ENCODE results near the gene PI4KA.
"Not testable (repeated sequence)": the region's sequence is repeated elsewhere in the genome, so short reads cannot be mapped to it uniquely, and the experiment has no call there.

Gene PI4KA

GRCh38 chr22:20844055-20845037 is 14.3 kb downstream of the PI4KA start:
- no peak for DNase-seq

DNA sequence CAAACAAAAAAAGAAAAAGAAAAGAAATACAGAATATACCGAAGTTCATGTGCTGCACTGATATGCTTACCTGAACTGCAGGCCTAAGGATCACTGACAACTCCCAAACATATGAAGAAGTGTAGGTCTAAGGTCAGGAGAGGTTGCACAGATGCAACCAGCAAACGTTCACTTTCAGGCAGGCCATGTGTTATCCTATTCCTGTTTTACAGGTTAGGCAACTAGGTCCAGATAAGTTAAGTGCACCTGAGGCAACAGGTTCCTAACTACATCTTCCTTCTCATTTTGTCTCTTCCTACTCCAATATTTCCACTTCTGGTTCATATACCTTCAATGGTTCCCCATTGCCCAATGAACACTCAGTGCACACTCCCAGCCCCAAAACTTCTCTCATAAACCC is 15.1 kb downstream of the PI4KA start:
- DNase-seq: no peak

DNA sequence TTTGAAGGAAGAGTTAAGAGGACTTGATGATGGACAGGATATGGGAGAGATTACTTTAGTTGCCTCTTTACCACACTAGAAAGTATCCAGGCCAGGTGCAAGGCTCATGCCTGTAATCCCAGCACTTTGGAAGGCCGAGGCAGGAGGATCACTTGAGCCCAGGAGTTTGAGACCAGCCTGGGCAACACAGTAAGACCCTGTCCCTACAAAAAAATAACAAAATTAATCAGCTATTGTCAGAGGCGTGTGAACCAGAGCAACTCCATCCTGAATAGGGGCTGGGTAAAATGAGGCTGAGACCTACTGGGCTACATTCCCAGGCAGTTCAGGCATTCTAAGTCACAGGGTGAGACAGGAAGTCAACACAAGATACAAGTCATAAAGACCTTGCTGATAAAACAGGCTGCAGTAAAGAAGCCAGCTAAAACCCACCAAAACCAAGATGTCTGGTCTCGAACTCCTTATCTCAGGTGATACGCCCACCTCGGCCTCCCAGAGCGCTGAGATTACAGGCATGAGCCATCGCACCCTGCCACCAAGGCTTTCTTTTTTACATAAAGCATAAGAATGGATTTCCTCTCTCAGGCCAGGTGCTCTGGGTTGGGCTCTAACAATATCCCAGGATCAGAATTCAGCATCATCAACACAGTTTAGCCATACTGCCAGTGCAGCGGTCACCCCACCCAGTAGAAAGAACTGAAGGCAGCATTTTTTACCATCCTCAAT is 17.8 kb downstream of the PI4KA start:
- DNase-seq: no peak

DNA sequence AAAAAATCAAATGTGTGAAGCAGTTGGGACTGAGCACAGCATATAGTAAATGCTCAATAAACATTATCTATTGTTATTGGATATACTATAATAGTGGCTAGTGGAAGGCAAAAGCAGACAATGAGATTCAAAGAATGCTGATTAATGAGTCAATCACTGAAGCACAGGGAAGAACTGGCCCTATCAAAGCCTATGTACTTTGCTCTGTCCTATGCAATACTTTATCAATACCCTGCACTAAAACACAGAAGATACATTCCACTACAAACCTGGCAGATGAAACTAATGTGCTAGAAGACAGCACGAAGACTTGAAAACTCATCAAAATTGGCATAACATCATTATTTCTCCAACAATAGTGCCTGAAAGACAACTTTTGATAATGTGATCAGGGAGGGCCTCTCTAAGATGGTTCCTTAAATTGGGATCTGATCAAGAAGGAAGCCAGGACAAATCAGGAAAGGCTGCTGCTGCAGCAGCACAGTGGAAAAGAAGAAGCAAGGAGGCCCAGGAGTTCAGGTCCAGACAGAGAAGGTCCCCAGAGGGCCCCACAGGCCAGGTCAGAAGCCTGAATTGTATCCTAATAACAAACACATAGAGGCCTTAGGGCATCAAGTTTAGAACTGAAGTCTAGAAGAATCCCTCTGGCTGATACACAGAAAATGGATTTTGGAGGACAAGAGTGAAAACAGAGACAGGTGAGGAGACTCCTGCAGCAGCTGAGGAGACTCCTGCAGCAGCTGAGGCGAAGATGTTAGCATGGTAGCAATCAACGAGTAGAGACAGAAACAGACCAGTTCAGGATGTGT is 18.6 kb downstream of the PI4KA start:
- no peak for DNase-seq

GRCh38 chr22:20839354-20839753 is 19.3 kb downstream of the PI4KA start:
- DNase-seq: not testable (repeated sequence)

DNA sequence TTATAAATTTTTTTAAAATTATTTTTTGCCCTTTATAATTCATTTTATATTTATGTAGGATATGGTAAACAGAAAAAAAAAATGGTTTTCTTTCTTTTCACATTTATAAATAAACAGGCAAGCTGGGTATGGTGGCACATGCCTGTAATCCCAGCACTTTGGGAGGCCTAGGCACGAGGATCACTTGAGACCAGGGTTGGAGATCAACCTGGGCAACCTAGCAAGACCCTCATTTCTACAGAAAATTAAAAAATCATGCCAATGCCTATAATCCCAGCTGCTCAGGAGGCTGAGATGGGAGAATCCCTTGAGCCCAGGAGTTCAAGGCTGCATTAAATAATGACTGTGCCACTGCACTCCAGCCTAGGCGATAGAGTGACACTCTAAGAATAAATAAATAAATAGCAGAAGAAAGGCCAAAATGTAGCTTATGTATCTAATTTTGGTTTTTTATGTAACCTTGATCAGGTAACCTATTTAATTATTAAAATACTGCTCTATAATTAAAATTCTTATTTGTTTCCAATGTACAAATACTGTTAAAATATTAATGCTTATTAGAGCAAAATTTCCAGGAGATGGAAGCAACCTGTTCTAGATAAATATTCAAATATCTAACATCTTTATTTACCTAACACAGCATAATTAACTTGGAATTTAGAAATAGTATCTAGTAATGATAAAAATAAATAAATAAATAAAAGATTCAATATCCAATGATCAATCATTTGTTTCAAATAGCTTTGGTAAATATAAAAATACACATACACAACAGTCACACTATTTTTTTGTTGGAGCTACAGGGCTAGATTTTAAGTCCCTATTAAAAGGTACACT is 21.4 kb downstream of the PI4KA start:
- no peak for DNase-seq

DNA sequence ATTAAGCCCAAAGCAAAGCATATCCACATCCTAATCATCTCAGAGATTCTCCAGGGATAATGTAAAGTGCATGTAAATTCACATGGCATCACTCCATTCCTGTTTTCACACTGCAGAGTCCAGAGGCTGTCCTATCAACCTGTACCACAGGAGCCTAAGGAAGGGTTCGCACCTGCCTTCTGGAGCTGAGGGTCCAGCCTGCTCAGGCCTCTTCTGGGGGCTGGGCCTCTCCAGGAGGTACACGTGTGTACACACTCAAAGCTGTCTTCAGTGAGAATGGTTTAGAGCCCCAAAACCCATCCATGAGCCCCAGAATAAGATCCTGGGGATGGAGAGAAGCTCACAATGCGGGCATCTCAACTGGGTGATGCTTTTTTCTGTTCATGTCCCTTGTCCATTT is 23.9 kb downstream of the PI4KA start:
- no peak for DNase-seq

DNA sequence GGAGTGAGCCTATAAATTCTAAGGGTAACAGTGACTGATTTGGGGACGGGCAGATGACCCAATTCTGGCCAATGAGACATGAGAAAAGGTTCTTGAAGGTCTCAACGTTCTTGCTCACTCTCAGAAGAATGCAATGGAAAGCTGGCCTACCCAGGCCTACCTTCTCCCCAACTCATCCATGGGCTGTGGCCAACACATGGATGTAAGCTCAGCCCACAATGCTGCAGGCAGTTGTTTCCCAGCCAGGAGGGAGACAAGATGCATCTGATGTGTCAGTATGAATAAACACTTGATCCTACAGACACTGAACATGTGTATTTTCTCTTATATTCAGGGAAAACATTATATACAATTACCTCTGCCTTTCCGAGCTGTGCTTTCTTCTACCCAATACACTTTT is 24.4 kb downstream of the PI4KA start:
- DNase-seq: no peak

DNA sequence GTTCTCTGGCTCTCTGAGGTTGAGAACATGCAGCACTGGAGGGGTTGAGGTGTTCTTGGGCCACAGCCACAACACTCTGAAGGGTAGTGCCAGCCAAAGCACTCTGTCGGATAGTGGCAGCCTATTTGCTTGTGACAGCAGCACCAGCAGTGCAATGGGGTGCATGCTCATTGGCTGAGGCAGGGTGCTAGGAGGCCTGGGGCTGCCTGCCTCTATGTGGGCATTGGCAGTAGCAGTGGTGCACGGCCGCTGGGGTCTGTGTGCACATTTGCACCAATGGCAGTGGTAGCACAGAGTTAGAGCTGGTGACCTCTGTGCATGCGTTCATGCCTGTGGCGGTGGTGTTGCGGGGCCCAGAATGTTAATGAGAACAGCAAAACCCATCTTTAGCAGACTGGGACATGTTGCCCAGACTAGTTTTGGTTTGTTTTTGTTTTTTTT is 25.4 kb downstream of the PI4KA start:
- DNase-seq: no peak

- DNase-seq: no peak
These were observed 29.0 kb downstream of the PI4KA start for GRCh38 chr22:20829491-20830134.

- DNase-seq: not testable (repeated sequence)
These were observed 32.0 kb downstream of the PI4KA start for GRCh38 chr22:20826373-20827152.

GRCh38 chr22:20825624-20826023 is 33.0 kb downstream of the PI4KA start:
- no peak for DNase-seq

- not testable (repeated sequence) for DNase-seq
These were observed 33.4 kb downstream of the PI4KA start for GRCh38 chr22:20825216-20825615.

GRCh38 chr22:20823264-20823663 is 35.3 kb downstream of the PI4KA start:
- no peak for DNase-seq

- DNase-seq: no peak
These were observed 36.4 kb downstream of the PI4KA start for GRCh38 chr22:20822240-20822639.

- not testable (repeated sequence) for DNase-seq
These were observed 36.8 kb downstream of the PI4KA start for GRCh38 chr22:20821717-20822239.

GRCh38 chr22:20819471-20819870 is 39.1 kb downstream of the PI4KA start:
- DNase-seq: no peak

DNA sequence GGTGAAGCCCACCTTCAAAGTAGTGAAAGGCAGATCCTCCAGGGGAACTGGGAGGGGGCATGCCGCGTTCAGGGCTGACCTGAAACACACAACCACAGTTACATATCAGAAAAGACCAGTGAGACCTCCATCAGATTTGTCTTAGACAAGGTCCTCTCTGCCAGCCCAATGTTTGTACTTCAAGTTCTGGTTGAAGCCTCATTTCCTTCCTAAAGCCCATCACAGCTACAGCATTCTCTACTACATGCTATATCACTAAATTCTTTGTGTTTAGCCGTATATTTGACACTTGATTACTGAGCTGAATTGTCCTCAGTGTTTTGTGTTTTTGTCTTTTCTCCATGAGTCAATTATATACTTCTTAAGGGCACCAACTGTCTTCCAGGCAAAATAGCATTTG is 40.1 kb downstream of the PI4KA start:
- no peak for DNase-seq

DNA sequence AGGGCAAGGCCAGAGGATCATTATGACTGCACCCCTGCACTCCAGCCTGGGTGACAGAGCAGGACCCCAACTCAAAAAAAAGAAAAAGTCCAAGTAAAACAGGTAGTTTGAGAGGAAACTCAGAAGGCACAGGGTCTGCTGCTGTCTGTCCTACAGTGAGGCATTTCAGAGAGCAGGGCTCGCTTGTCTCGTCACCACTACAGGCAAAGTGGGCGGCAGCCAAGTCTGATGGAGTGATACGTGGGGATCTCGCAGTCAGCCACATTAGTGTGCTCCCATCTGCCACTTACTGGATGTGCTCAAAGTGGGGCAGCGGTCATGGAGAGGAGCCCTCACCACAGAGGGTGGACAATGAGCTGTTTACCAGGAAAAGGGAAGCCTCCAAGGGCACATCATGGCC is 42.1 kb downstream of the PI4KA start:
- no peak for DNase-seq

GRCh38 chr22:20815477-20816050 is 43.0 kb downstream of the PI4KA start:
- DNase-seq: no peak
